Activated CD4-positive, alpha-beta T cell treated with anti-CD3 and anti-CD28 coated beads, Interleukin-10, Interleukin-2, amounts not matched to agents 100 ng/mL and 50 ng/mL, durations not matched to agents 16 hours and 8 hours (primary cell): Measurements from ENCODE around the gene DIP2C.
"Not testable (repeated sequence)": the region's sequence is repeated elsewhere in the genome, so short reads cannot be mapped to it uniquely, and the experiment has no call there.

ENCODE experiments used
- DNase-seq: peaks from one replicate; pipeline ENCODE4 v3.0.0-alpha.2; 2020

The DIP2C gene

DNA sequence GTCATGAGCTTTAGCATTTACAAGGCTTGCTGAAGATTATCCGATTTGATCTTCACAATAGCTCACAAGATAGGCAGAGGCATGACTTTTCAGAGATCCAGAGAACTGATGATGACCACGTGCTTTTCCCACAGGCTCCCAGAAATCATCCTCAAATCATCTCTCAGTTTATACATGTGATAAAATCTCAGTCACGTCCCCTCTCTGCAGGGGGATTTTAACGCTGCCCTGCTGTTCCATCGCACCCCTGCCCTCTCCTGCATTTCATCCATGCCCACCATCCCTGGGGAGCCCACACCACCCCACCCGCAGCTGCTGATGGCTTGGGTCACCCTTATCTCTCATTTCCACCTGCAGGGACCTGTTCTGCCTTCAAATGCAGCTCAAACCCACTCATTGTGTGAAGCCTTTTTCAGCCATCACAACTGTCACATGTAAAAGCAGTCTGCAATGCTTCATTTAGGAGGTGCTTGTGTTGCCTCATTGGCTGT, 141.8 kb downstream of the DIP2C start:
- no peak for DNase-seq

- no peak for DNase-seq
Observed at GRCh38 chr10:546971-547590, 142.4 kb downstream of the DIP2C start.

DNA sequence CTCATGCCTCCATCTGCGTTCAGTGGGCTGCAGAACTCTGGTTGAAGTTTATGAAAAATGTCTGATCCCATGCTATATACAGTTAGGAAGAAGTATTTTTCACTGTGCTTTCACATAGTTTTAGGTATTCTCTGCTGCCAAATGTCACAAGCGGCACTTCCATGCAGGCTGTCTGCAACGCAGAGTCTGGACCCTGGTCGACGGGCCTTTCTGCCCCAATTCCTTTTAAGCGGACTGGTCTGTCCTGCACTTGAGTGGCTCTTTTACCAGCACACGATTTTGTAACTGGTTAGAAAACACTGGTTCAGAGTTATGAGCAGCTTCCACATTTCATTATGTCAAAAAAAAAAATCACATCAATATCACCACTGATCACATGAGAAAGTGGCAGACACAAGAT, 143.0 kb downstream of the DIP2C start:
- DNase-seq = no peak

GRCh38 chr10:543862-544822, 145.3 kb downstream of the DIP2C start:
- DNase-seq = no peak

DNA sequence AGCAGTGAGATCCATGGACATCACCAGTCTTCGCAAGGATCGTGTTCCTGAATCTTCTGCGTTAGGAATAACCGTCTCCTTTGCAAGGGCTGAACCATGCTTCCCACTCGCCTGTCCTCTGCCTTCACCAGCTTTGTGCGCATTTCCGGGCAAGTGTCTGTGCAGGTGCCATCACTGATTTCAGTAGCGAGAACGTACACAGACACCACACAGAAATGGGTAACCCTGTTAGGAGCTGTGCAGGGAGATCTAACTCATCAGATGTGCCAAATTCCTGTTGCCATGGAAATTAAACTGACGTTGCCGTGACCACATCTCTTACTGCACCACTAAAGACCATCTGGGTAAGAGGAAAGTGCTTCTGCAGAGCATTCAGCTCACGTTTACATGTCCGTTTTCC, 146.3 kb downstream of the DIP2C start:
- DNase-seq = no peak

DNA sequence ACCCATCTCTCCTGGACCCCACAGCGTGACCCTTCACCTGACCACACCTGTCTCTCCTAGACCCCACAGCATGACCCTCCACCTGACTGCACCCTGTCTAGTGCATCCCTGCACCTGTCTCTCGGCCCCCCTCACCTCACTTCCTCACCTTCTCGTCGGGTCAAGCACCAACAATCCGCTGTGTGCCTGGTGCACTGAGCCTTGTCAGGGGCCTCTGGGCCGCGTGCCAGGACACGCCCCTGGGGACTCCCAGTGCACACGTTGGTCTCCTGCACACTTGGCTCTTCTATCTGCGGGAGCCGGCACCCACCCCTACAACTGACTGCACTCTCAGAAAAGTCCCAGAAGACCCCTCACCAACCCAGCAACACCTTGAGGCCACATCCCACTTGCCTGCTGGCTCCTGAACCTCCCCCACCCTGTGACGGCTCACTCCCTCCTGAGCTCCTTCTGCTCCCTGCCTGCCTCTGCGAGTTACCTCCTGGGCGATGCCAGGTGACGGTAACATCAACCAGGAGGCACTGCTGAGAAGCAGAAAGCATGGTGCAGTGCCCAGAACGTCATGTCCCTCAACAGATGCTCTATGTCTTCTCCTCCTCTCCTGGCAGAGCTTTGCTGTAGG, 147.6 kb downstream of the DIP2C start:
- DNase-seq = no peak

DNA sequence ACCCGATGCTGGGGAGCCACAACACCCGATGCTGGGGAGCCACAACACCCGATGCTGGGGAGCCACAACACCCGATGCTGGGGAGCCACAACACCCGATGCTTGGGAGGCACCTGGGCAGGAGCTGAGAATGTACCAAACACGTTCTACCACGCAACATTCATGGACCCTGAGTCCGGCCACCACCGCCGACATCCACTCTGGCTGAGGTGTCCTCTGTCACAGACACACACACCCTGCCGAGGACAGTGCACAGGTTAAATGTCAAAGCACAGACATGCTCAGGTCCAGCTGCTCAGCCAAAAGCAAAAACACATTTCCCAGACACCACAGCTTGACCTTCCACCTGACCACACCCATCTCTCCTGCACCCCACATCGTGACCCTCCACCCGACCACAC, 148.4 kb downstream of the DIP2C start:
- DNase-seq = no peak

- DNase-seq = no peak
Observed at GRCh38 chr10:538895-539294, 150.6 kb downstream of the DIP2C start.

DNA sequence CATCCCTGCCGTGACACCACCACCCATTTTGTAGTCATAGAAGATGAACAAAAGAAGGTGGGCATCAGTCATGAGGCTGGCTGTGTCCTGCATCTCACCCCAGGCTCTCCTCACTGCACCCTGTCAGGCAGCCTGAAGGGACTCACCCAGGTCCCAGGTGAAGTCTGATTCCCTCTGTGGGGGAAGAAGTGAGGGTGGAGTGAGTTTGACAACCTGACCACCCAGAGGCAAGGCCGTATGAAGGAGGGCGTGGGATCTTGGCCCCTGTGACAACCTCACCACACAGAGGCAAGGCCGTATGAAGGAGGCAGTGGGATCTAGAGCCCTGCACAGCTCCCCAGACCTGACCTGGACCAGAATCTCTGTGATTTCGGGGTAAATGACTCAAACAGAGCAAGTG, 152.5 kb downstream of the DIP2C start:
- DNase-seq = no peak

GRCh38 chr10:536371-536925, 153.0 kb downstream of the DIP2C start:
- no peak for DNase-seq

GRCh38 chr10:535952-536351, 153.5 kb downstream of the DIP2C start:
- no peak for DNase-seq

GRCh38 chr10:535051-535450, 154.4 kb downstream of the DIP2C start:
- DNase-seq = no peak

DNA sequence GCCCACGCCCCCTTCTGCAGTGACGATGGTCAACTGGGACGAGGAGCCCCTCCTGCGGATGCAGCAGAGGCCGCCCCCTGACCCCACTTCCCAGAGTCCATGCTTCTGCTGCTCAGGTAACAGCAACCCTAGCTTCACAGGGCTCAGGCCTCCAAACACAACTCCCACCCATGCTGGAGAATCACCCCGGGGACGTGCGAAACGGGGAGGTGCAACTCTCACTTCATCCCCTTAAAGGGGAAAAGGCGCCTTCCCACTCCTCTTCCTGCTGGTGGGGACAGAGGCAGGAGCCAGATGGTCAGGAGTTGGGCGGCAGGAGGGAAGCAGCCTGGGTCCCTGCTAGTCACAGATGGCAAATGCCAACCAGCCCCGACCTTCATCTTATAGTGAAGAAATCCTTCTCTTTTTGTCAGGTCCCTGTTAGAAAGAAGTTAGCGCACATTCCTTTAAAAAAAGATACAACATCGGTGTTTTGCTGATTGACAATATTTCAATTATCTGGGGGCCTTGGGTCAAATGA, 155.4 kb downstream of the DIP2C start:
- DNase-seq = no peak

DNA sequence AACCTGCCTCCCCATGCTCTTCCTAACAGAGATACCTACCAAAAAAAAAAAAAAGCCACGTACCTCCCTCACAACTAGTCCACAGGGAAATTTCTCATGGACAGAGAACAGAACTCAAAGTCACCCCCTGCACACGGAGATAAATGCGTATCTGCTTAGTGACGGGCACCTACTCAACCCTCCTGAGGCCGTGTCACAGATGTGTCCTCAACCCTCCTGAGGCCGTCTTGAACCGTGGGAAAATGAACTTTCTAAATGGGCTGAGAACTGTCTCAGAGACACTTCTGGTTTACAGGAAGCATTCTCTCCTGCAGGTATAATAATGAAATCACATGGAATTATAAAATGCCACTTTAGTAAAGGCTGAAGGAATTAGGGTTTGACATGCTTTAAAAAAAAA, 155.9 kb downstream of the DIP2C start:
- DNase-seq = no peak

DNA sequence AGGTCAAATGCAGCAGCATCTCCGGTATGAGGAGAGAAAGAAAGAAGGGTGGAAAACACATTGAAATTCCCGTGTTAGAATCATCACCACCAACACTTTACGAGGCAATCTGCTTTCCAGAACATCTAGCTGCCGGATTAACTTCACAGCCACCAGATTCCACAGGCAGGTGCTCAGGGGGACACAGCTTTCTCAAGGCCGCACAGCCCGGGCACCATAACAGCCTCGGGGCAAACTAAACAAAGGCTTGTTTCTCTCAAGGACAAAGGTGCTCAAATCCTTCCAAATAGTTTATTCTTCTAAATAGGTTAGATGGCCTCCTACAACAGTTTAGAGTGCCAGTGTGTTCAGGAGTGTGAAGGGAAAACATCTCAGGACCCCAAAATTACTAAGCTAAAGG, 156.3 kb downstream of the DIP2C start:
- no peak for DNase-seq

- not testable (repeated sequence) for DNase-seq
Observed at GRCh38 chr10:532331-532730, 157.1 kb downstream of the DIP2C start.

GRCh38 chr10:531541-531940, 157.9 kb downstream of the DIP2C start:
- no peak for DNase-seq

DNA sequence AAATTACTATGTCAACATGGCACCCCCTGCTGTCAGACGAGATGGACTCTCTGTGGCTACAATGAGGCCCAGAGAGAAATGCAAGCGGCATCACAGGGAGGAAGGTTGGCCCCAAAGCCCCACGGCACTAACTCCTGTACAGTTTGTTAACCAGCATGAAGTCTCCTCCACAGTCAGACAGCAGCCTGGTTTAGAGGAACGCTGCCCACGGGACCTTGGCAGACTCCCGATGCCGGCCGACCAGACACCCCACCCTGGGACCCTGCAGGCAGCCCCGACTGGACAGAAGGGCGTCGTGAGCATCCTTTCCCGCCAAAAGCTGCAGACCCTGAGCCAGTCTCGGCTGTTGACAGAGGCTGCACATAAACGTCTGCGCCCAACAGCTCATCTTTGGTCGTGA, 158.8 kb downstream of the DIP2C start:
- DNase-seq = no peak

DNA sequence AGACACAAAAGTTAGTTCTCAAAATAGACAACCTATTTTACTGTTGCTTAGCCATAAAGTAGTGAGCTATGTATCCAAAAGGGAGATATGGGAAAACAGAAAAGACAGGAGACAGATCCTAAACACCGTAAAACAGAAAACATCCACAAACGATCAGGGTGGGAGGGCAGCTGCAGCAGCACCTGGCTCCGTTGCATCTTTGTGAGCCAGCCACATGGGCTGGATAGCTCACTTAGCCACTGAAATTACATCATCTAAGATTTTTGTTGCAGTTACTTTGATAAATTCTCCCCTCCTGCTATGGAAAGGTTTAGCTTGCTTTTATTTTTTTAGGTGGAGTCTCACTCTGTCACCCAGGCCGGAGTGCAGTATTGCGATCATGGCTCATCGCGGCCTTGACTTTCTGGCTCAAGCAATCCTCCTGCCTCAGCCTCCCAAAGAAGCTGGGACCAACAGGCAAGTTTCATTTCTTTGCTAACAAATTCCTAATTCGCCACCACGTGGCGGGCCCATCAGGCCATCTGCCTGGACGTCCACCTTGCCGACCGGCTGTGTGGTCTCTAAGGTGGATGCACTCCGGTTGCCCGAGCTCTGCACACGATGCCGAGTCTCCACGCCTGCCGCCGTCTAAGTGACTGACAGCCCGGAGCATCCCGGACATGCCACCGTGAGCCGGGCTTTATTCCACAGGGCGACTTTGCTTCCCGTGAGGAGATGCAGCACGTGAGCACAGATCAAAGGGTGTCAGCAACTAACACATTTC, 159.8 kb downstream of the DIP2C start:
- DNase-seq = no peak

DNA sequence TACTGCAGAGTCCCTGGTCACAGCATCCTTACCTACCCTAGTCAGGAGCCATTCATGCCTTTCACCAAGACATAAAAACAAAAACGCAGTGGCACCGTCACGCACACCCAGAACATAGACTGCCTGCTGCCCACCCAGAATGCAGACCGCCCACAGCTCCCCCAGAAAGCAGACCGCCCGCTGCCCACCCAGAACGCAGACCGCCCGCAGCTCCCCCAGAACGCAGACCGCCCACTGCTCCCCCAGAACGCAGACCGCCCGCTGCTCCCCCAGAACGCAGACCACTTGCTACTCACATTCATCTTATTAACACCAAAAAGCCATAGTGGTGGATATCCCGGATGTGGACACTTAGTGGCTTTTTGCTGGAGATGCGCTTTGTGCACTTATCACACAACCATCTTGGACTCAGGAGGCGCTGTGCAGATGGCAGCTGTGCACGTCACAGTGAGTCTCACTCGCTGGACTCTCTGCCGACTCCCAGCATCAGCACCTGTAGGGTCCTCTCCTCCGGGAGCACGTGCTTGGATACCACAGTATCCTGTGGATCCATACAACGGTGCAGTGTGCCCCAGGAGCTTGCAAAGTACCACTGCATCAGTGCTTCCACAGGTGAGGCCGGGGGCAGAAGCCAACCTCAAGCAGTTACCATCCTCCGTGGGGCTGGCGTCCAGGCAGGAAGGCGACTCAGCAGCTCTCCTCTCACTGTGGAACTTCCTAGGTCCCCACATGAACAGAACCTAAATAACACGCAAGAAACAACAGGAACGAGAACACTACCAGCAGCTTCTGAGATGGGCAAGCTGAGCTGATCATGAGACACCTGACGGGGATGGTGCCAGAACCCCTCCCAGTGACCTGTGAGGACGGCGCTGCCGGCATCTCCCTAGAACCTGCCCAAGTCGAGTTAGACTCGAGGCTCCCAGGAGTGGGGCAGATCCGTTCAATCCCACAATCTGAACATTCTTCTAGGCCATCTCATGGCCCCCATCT, 161.0 kb downstream of the DIP2C start:
- no peak for DNase-seq

GRCh38 chr10:527416-527815, 162.1 kb downstream of the DIP2C start:
- no peak for DNase-seq
